GM18867 (cell line): Measurements from ENCODE around the gene RAB12.

Experiments
- ATAC-seq: cut with Tn5 transposase; IDR thresholded peaks from one replicate; pipeline ENCODE4 v1.9.1; 2021; ENCODE audit warnings: mild to moderate bottlenecking, moderate library complexity; ENCODE audit not compliant: unreplicated experiment

The RAB12 gene

GRCh38 chr18:8675057-8675456, 65.8 kb downstream of the RAB12 start:
- ATAC-seq: no peak

GRCh38 chr18:8681196-8681595, 72.0 kb downstream of the RAB12 start:
- ATAC-seq: peak; percentile 91

- ATAC-seq: no peak
Measured at GRCh38 chr18:8684577-8684976, 75.3 kb downstream of the RAB12 start.

DNA sequence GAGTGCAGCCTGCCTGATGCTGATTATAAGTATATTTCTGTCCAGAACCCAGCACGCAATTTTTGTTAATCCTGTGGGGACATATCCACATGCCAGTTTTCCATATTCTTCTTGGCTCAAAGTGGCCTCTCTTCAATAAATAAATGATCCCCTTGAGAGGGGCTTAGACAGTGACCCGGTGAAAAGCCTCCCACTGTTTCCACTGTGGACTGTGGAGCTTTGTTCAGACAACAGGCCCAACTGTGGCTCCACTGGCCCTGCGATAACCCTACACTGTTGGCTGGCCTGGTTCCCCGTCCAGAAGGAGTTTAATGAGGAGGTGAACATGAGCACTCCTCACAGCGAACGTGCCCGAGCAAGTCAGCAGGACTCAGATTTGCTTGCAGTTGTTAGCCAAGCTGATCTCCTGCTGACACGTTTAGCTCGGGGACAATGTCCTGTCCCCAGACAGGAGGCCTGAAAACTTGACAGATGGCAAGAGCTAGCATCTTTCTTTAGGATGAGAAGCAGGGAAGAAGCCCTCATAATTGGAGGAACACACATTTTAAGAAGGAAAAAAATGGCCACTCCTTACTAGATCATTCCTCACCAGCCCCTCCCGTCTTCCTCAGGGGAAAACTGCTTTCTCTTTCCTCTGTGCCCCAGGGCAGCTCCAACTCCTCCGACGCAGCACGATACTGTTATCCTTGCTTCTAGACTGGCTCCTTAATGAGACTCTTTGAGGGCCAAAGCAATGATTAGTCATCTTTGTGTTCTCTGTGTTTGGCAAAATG, 76.1 kb downstream of the RAB12 start:
- no peak for ATAC-seq

DNA sequence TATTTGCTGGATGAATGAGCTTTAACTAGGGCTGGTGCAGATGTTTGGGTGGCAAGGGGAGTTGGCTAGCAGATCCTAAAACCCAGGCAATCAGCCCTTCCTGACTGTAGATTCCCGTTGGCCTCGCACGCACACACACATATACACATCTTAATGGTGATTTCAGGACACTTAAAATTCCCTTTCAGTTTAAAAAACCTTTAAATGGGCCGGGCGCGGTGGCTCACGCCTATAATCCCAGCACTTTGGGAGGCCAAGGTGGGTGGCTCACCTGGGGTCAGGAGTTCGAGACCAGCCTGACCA, 76.6 kb downstream of the RAB12 start:
- ATAC-seq: no peak

GRCh38 chr18:8686611-8687010, 77.4 kb downstream of the RAB12 start:
- ATAC-seq: no peak

GRCh38 chr18:8688216-8688800, 79.1 kb downstream of the RAB12 start:
- ATAC-seq: no peak

DNA sequence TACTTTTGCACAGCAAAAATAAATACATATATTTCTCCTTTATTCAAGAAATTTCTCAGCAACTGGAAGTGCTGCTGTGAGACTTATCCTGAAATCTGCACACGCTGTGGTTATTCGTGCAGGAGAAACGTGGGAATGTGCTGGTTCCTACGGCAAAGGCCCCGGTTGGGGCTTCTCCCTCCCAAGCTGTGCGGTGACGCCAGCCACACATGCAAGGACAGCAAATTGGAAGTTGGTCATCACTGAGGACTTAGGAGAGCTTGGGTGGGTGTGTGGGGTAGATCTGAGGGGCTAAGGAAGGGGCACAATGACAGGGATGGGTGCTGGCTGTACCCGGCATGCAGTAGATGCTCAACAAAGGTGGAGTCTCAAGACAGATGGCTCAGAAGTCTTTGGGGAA, 79.6 kb downstream of the RAB12 start:
- ATAC-seq: no peak
